Stomach (tissue), 9 donors: ENCODE data around the gene KIF6. TPM values are rescaled to one million over a fixed set of nuclear protein-coding genes. Genes with fewer than 3 reads are reported as not detected.

ENCODE experiments used
- DNase-seq, 2 donors: peaks; one replicate each; pipeline versions ENCODE4 v3.0.0 to v3.0.0-alpha.2; 2013 to 2019
- H3K27ac ChIP-seq, 5 donors: fragments of 200-600 bp in 4 of 5; sonication (generic) in 4 of 5; one replicate each; pipeline ENCODE4 v1.5.1; 2013 to 2019; ENCODE audit warnings: mild to moderate bottlenecking in 1 of 5, moderate library complexity in 1 of 5
- H3K27me3 ChIP-seq, 3 donors: fragments of 200-600 bp; sonication (generic); one replicate each; pipeline ENCODE4 v1.5.1; 2017 to 2019; ENCODE audit warnings: mixed run types in 1 of 3
- H3K36me3 ChIP-seq, 4 donors: fragments of 200-600 bp; sonication (generic); 1 replicate in 3 of 4; 2 replicates in 1 of 4; pipeline ENCODE4 v1.5.1; 2016 to 2019
- H3K4me1 ChIP-seq, 4 donors: fragments of 200-600 bp; sonication (generic); one replicate each; pipeline ENCODE4 v1.5.1; 2016 to 2019
- H3K4me3 ChIP-seq, 4 donors: fragments of 200-600 bp; sonication (generic) in 3 of 4; one replicate each; pipeline ENCODE4 v1.5.1; 2016 to 2019; ENCODE audit warnings: mild to moderate bottlenecking in 1 of 4
- H3K9me3 ChIP-seq, 4 donors: fragments of 200-600 bp; sonication (generic); one replicate each; pipeline ENCODE4 v1.5.1; 2016 to 2019
- CTCF ChIP-seq, 7 experiments: fragments of 450-650 bp in 4 of 7; fragments of 200-600 bp in 3 of 7; sonication (generic) in 3 of 7; IDR thresholded peaks; one replicate each; pipeline ENCODE4 v1.5.1; 2016 to 2019; ENCODE audit warnings: antibody characterized with exemption in 7 of 7, control low read depth in 2 of 7, mild to moderate bottlenecking in 1 of 7
- EP300 ChIP-seq: sonication (generic); formaldehyde crosslinking; IDR thresholded peaks from one replicate; pipeline ENCODE4 v1.6.1; 2017; ENCODE audit warnings: antibody characterized with exemption
- POLR2A ChIP-seq, 4 donors: fragments of 450-650 bp; IDR thresholded peaks; one replicate each; pipeline ENCODE4 v1.6.1; 2016; ENCODE audit warnings: antibody characterized with exemption in 4 of 4, control low read depth in 2 of 4, mild to moderate bottlenecking in 1 of 4, moderate library complexity in 1 of 4
- POLR2AphosphoS5 ChIP-seq, 3 donors: sonication (generic); formaldehyde crosslinking; IDR thresholded peaks; one replicate each; pipeline ENCODE4 v1.6.1; 2016; ENCODE audit warnings: antibody characterized with exemption in 3 of 3
- WGBS, 5 donors: extraction: QIAGEN DNeasy Blood & Tissue Kit in 3 of 5; methylation state at CpG; one replicate each; pipeline versions ENCODE4 v1.1.5 to v1.1.7; 2013 to 2018; 5-methylcytosine and 5-hydroxymethylcytosine counted together
- intact Hi-C: fragments of 100-400 bp; cut with DNase I; formaldehyde crosslinking; loops from one replicate; pipeline ENCODE4 v1.15.1; 2023; ENCODE audit warnings: low total_unique reads
- polyA plus RNA-seq, 3 donors: library from polyadenylated mRNA; stranded (reverse); fragments of 200-250 nt; gene quantifications; one replicate each; pipeline ENCODE4 v1.2.3, GENCODE V29; 2013
- total RNA-seq, 5 donors: library from RNA; depleted of rRNA; stranded (reverse); fragments of >200 nt; gene quantifications; one replicate each; pipeline versions ENCODE4 v1.1.0 to v1.2.3, GENCODE V29; 2014 to 2016
- donor health status: healthy with polysubstance abuse.
- donor health status: Bipolar disorder and iron deficiency.
- donor health status: healthy.

KIF6 gene
- total and polyA plus RNA-seq, 8 donors = 0.25 to 9.8 (median 0.37) TPM; not detected in 3

GRCh38 chr6:39553860-39554802 lies 171.1 kb downstream of the KIF6 start:
- TF ChIP-seq POLR2AphosphoS5 (IDR thresholded peaks at IDR 0.05) = no peak
- TF ChIP-seq CTCF (IDR thresholded peaks at IDR 0.05) = no peak
- no peak for TF ChIP-seq EP300
- H3K4me1 ChIP-seq = no peaks in the 10 kb centered on the region
- intact Hi-C loops = no loop called here
- H3K27me3 ChIP-seq = no peaks in the 10 kb centered on the region
- no peaks in the 10 kb centered on the region for H3K9me3 ChIP-seq
- no peaks in the 10 kb centered on the region for H3K36me3 ChIP-seq
- 85 to 90% (median 89%) methylated on average over 11 of the region's 11 CpGs for WGBS, 5 donors
- H3K4me3 ChIP-seq = no peak overlapping the region
- no peak overlapping the region for H3K27ac ChIP-seq
- no peak for DNase-seq

GRCh38 chr6:39553029-39553428 lies 172.2 kb downstream of the KIF6 start:
- H3K27me3 ChIP-seq = no peaks in the 10 kb centered on the region
- no peak for DNase-seq

GRCh38 chr6:39550191-39550590 lies 175.0 kb downstream of the KIF6 start:
- H3K4me3 ChIP-seq = no peak overlapping the region
- WGBS, 5 donors = 70 to 83% (median 75%) methylated on average over 2 of the region's 2 CpGs
- no peaks in the 10 kb centered on the region for H3K4me1 ChIP-seq
- H3K36me3 ChIP-seq = no peaks in the 10 kb centered on the region
- H3K27me3 ChIP-seq = no peaks in the 10 kb centered on the region
- TF ChIP-seq POLR2A (IDR thresholded peaks at IDR 0.05) = no peak
- no peak for TF ChIP-seq POLR2AphosphoS5 (IDR thresholded peaks at IDR 0.05)
- TF ChIP-seq CTCF (IDR thresholded peaks at IDR 0.05) = no peak
- no peak for TF ChIP-seq EP300
- H3K9me3 ChIP-seq = no peaks in the 10 kb centered on the region
- intact Hi-C loops = no loop called here
- no peak for DNase-seq
- no peak overlapping the region for H3K27ac ChIP-seq

More at GRCh38 chr6:39553029-39553428, 172.2 kb downstream of the KIF6 start:
- Histone ChIP-seq H3K4me1 (no peaks in the 10 kb centered on the region), H3K27ac (no peak overlapping the region), H3K4me3 (no peak overlapping the region), H3K9me3 (no peaks in the 10 kb centered on the region), H3K36me3 (no peaks in the 10 kb centered on the region)
- TF ChIP-seq CTCF (IDR thresholded peaks at IDR 0.05) (no peak), POLR2AphosphoS5 (IDR thresholded peaks at IDR 0.05) (no peak), EP300 (no peak), POLR2A (IDR thresholded peaks at IDR 0.05) (no peak)
- intact Hi-C loops = no loop called here

- Histone ChIP-seq H3K36me3 (no peaks in the 10 kb centered on the region), H3K9me3 (no peaks in the 10 kb centered on the region), H3K27ac (no peak overlapping the region), H3K4me1 (peaks cover 0 to 15% (median 7%) of the 10 kb centered on the region in 4 donors), H3K4me3 (no peak overlapping the region), H3K27me3 (no peaks in the 10 kb centered on the region)
- no peak for DNase-seq
- no peak for TF ChIP-seq POLR2AphosphoS5 (IDR thresholded peaks at IDR 0.05)
- TF ChIP-seq CTCF (IDR thresholded peaks at IDR 0.05) = no peak
- no peak for TF ChIP-seq EP300
- TF ChIP-seq POLR2A (IDR thresholded peaks at IDR 0.05) = no peak
- intact Hi-C loops = no loop called here
- 25 to 46% (median 30%) methylated on average over 2 of the region's 2 CpGs for WGBS, 5 donors
Measured at GRCh38 chr6:39546731-39547130, 178.5 kb downstream of the KIF6 start.
